Body of pancreas (tissue), 4 donors: ENCODE measurements around the gene DAZAP1. TPM values are rescaled to one million over a fixed set of nuclear protein-coding genes. Genes with fewer than 3 reads are reported as not detected.

Source experiments
- ATAC-seq: fragments of 150-250 bp; one replicate; pipeline ENCODE4 v1.9.1; 2016
- DNase-seq, 4 donors: peaks; one replicate each; pipeline ENCODE4 v3.0.0-alpha.2; 2019
- H3K27ac ChIP-seq, 4 donors: fragments of 200-600 bp; sonication (generic); 1 replicate in 3 of 4; 2 replicates in 1 of 4; pipeline versions ENCODE4 v1.5.1 to v1.6.1; 2016 to 2019; ENCODE audit warnings: mild to moderate bottlenecking in 1 of 4, mixed read lengths in 1 of 4, moderate library complexity in 1 of 4
- H3K27me3 ChIP-seq, 2 donors: fragments of 200-600 bp; sonication (generic); one replicate each; pipeline ENCODE4 v1.6.0; 2016; ENCODE audit warnings: mild to moderate bottlenecking in 1 of 2
- H3K36me3 ChIP-seq, 2 donors: fragments of 200-600 bp; sonication (generic); replicated peaks in 1 of 2; 2 replicates each; pipeline ENCODE4 v1.5.1; 2016; ENCODE audit warnings: low read depth in 2 of 2; ENCODE audit not compliant: insufficient read depth in 1 of 2
- H3K4me1 ChIP-seq: fragments of 200-600 bp; sonication (generic); one replicate; pipeline ENCODE4 v1.6.0; 2016
- H3K4me3 ChIP-seq, 2 donors: fragments of 200-600 bp; sonication (generic); 1 replicate in 1 of 2; 2 replicates in 1 of 2; pipeline ENCODE4 v1.5.1; 2016 to 2019
- H3K9me3 ChIP-seq, 3 donors: fragments of 200-600 bp; sonication (generic); 1 replicate in 2 of 3; 2 replicates in 1 of 3; pipeline ENCODE4 v1.5.1; 2016
- CTCF ChIP-seq, 7 experiments: fragments of 450-650 bp in 4 of 7; fragments of 200-600 bp in 3 of 7; sonication (generic) in 3 of 7; IDR thresholded peaks; one replicate each; pipeline ENCODE4 v1.5.1; 2016 to 2019; ENCODE audit warnings: antibody characterized with exemption in 7 of 7
- POLR2A ChIP-seq, 3 donors: fragments of 450-650 bp; IDR thresholded peaks; one replicate each; pipeline ENCODE4 v1.6.1; 2016; ENCODE audit warnings: antibody characterized with exemption in 3 of 3, mild to moderate bottlenecking in 2 of 3
- WGBS, 2 donors: methylation state at CpG; one replicate each; pipeline ENCODE4 v1.1.5; 2017; 5-methylcytosine and 5-hydroxymethylcytosine counted together
- intact Hi-C: fragments of 100-400 bp; cut with DNase I; formaldehyde crosslinking; loops from one replicate; pipeline ENCODE4 v1.15.1; 2023
- total RNA-seq, 2 donors: library from RNA; depleted of rRNA; stranded (reverse); fragments of >200 nt; gene quantifications; one replicate each; pipeline ENCODE4 v1.1.0, GENCODE V29; 2016

The DAZAP1 gene
- 10 to 100 TPM; 25.4 to 63.3 TPM for total RNA-seq

- Histone ChIP-seq H3K4me1 (peaks cover 60% of the 10 kb centered on the region), H3K27ac (peak within 1 kb of the TSS; percentile 93 to 95 (median 94)), H3K4me3 (peak within 1 kb of the TSS; percentile 67 to 90), H3K9me3 (no peaks in the 10 kb centered on the region), H3K36me3 (no peaks in the 10 kb centered on the region), H3K27me3 (no peaks in the 10 kb centered on the region)
- no peak for TF ChIP-seq CTCF (IDR thresholded peaks at IDR 0.05)
- TF ChIP-seq POLR2A (IDR thresholded peaks at IDR 0.05): no peak
- ATAC-seq (peak; percentile 33), DNase-seq (peak in 1 of 4 donors; percentile 50)
- 0 to 1% methylated on average over 5 to 107 of the region's 121 CpGs for WGBS, 2 donors
- intact Hi-C loops: loop anchor here (5.0 kb wide), 1 partner anchor 135 kb away; no protein-coding TSS in a partner anchor
Measured at GRCh38 chr19:1407528-1408299, at the start of gene DAZAP1. Gene DAZAP1, plus strand, starts transcription at chr19:1407586. Its CDS starts 188 bp downstream, at chr19:1407774.

- TF ChIP-seq POLR2A (IDR thresholded peaks at IDR 0.05) (no peak), CTCF (IDR thresholded peaks at IDR 0.05) (no peak)
- peak overlapping the region in 3 of 4 donors; percentile 48 to 58 (median 50) for H3K27ac ChIP-seq
- no peaks in the 10 kb centered on the region for H3K27me3 ChIP-seq
- WGBS, 2 donors: 76 to 84% methylated on average over 23 to 30 of the region's 30 CpGs
- intact Hi-C loops: no loop called here
- no peak overlapping the region for H3K4me3 ChIP-seq
- H3K36me3 ChIP-seq: peaks cover 0 to 3% of the 10 kb centered on the region in 2 donors
- H3K4me1 ChIP-seq: peaks cover 26% of the 10 kb centered on the region
- no peaks in the 10 kb centered on the region for H3K9me3 ChIP-seq
- no peak for ATAC-seq
- DNase-seq: no peak
Measured at GRCh38 chr19:1360126-1360817, 47.1 kb upstream of the DAZAP1 start.

GRCh38 chr19:1360818-1361461, 46.4 kb upstream of the DAZAP1 start:
- peak overlapping the region in 3 of 4 donors; percentile 48 to 58 (median 50) for H3K27ac ChIP-seq
- DNase-seq (peak; percentile 52 to 77 (median 72)), ATAC-seq (peak; percentile 64)
- WGBS, 2 donors: 48 to 49% methylated on average over 21 to 31 of the region's 31 CpGs
- intact Hi-C loops: no loop called here
- H3K4me3 ChIP-seq: no peak overlapping the region
- TF ChIP-seq CTCF (IDR thresholded peaks at IDR 0.05) (no peak), POLR2A (IDR thresholded peaks at IDR 0.05) (no peak)
- H3K27me3 ChIP-seq: no peaks in the 10 kb centered on the region
- H3K9me3 ChIP-seq: no peaks in the 10 kb centered on the region
- peaks cover 0 to 3% of the 10 kb centered on the region in 2 donors for H3K36me3 ChIP-seq
- peaks cover 21% of the 10 kb centered on the region for H3K4me1 ChIP-seq

- no peak for ATAC-seq
- H3K9me3 ChIP-seq: no peaks in the 10 kb centered on the region
- peak overlapping the region in 2 of 4 donors; percentile 50 to 58 for H3K27ac ChIP-seq
- intact Hi-C loops: no loop called here
- H3K4me1 ChIP-seq: peaks cover 14% of the 10 kb centered on the region
- H3K27me3 ChIP-seq: no peaks in the 10 kb centered on the region
- TF ChIP-seq POLR2A (IDR thresholded peaks at IDR 0.05): no peak
- no peak for TF ChIP-seq CTCF (IDR thresholded peaks at IDR 0.05)
- 84 to 85% methylated on average over 30 of the region's 30 CpGs for WGBS, 2 donors
- peaks cover 0 to 6% of the 10 kb centered on the region in 2 donors for H3K36me3 ChIP-seq
- no peak overlapping the region for H3K4me3 ChIP-seq
- DNase-seq: no peak
Measured at GRCh38 chr19:1361601-1362386, 45.6 kb upstream of the DAZAP1 start.
